IMR-90 (cell line): ENCODE results near the gene ANK3. TPM values are rescaled to one million over a fixed set of nuclear protein-coding genes. Genes with fewer than 3 reads are reported as not detected.

Experiments used
- ATAC-seq: fragments of 200-7000 bp; cut with Tn5 transposase; 2 replicates; pipeline ENCODE4 v1.9.1; 2020; ENCODE audit warnings: low read depth, mild to moderate bottlenecking, moderate library complexity
- BruUV-seq: library from RNA; stranded (reverse); fragments of 400-500 nt; replicated peaks from 2 replicates; lab custom pipeline; 2021; lab: Mats Ljungman, UMichigan
- CTCF ChIA-PET: fragments of 300-600 bp; formaldehyde crosslinking; extraction: SDS; loops from one replicate; lab custom pipeline; 2021; ENCODE audit warnings: antibody characterized with exemption; lab: Yijun Ruan, JAX
- POLR2A ChIA-PET: fragments of 300-600 bp; sonication (Branson Sonifier 250); formaldehyde crosslinking; loops from one replicate; lab custom pipeline; 2022; ENCODE audit warnings: antibody characterized with exemption; ENCODE audit not compliant: unreplicated experiment; lab: Charles Lee
- DNase-seq: peaks from one replicate; pipeline ENCODE4 v3.0.0; 2013
- H2AFZ ChIP-seq: replicated peaks from 2 replicates; pipeline ENCODE3; 2013; ENCODE audit warnings: low read length, mild to moderate bottlenecking; ENCODE audit not compliant: poor library complexity
- H2AK5ac ChIP-seq: 2 replicates; pipeline ENCODE4 v1.6.1; 2013; ENCODE audit warnings: low read depth, low read length, inconsistent platforms
- H2AK9ac ChIP-seq: replicated peaks from 2 replicates; pipeline ENCODE3; 2013; ENCODE audit warnings: mild to moderate bottlenecking, low read depth, low read length, moderate library complexity; ENCODE audit not compliant: poor library complexity
- H2BK120ac ChIP-seq: 2 replicates; pipeline ENCODE4 v1.6.1; 2013; ENCODE audit warnings: low read depth, low read length, inconsistent platforms
- H2BK15ac ChIP-seq: 3 replicates; pipeline ENCODE4 v1.6.1; 2013; ENCODE audit warnings: low read depth, low read length, inconsistent platforms
- H2BK20ac ChIP-seq: 2 replicates; pipeline ENCODE4 v1.6.1; 2013; ENCODE audit warnings: low read depth, mild to moderate bottlenecking, inconsistent platforms, low read length, moderate library complexity
- H2BK5ac ChIP-seq: 2 replicates; pipeline ENCODE4 v1.6.1; 2013; ENCODE audit warnings: mild to moderate bottlenecking, low read depth, low read length, inconsistent platforms; ENCODE audit not compliant: poor library complexity, severe bottlenecking
- H3K14ac ChIP-seq: replicated peaks from 2 replicates; pipeline ENCODE4 v1.6.1; 2013; ENCODE audit warnings: low read depth, low read length, inconsistent platforms
- H3K18ac ChIP-seq: 2 replicates; pipeline ENCODE4 v1.6.1; 2013; ENCODE audit warnings: low read depth, low read length, control low read depth
- H3K23ac ChIP-seq: 2 replicates; pipeline ENCODE4 v1.6.1; 2013; ENCODE audit warnings: low read depth, low read length, inconsistent platforms
- H3K27ac ChIP-seq: 2 replicates; pipeline ENCODE4 v1.5.1; 2013; ENCODE audit warnings: mild to moderate bottlenecking, control low read depth, low read length; ENCODE audit not compliant: insufficient read depth
- H3K27me3 ChIP-seq: 2 replicates; pipeline ENCODE4 v1.6.1; 2013; ENCODE audit warnings: low read length; ENCODE audit not compliant: control insufficient read depth, insufficient read depth
- H3K36me3 ChIP-seq: 2 replicates; pipeline ENCODE4 v1.6.1; 2013; ENCODE audit warnings: low read length, mixed read lengths; ENCODE audit not compliant: control insufficient read depth, insufficient read depth
- H3K4ac ChIP-seq: 2 replicates; pipeline ENCODE4 v1.6.1; 2013; ENCODE audit warnings: low read depth, low read length, inconsistent platforms
- H3K4me1 ChIP-seq: 2 replicates; pipeline ENCODE4 v1.6.1; 2013; ENCODE audit warnings: low read length, mixed read lengths; ENCODE audit not compliant: control insufficient read depth, insufficient read depth
- H3K4me2 ChIP-seq: 2 replicates; pipeline ENCODE4 v1.6.1; 2013; ENCODE audit warnings: low read depth, mild to moderate bottlenecking, control low read depth, low read length, moderate library complexity
- H3K4me3 ChIP-seq: 2 replicates; pipeline ENCODE4 v1.5.1; 2013; ENCODE audit warnings: low read depth, mild to moderate bottlenecking, control low read depth, low read length, moderate library complexity; ENCODE audit not compliant: insufficient read depth
- H3K56ac ChIP-seq: 2 replicates; pipeline ENCODE4 v1.6.1; 2013; ENCODE audit warnings: low read length, inconsistent platforms; ENCODE audit not compliant: insufficient read depth; ENCODE audit errors: extremely low read depth
- H3K79me1 ChIP-seq, 2 experiments: 2 replicates each; pipeline ENCODE4 v1.6.1; 2013; ENCODE audit warnings: low read length in 2 of 2, inconsistent platforms in 1 of 2, low read depth in 1 of 2
- H3K9ac ChIP-seq: 2 replicates; pipeline ENCODE4 v1.6.1; 2013; ENCODE audit warnings: low read depth, low read length, control low read depth
- H3K9me1 ChIP-seq: 2 replicates; pipeline ENCODE4 v1.6.1; 2013; ENCODE audit warnings: low read length, inconsistent platforms; ENCODE audit not compliant: insufficient read depth
- H3K9me3 ChIP-seq: 2 replicates; pipeline ENCODE4 v1.6.1; 2013; ENCODE audit warnings: low read length; ENCODE audit not compliant: control insufficient read depth, insufficient read depth
- H4K20me1 ChIP-seq: 2 replicates; pipeline ENCODE4 v1.6.1; 2013; ENCODE audit warnings: low read length, inconsistent platforms; ENCODE audit not compliant: insufficient read depth
- H4K5ac ChIP-seq: 2 replicates; pipeline ENCODE4 v1.6.1; 2013; ENCODE audit warnings: mild to moderate bottlenecking, low read depth, low read length, control low read depth
- H4K8ac ChIP-seq, 2 experiments: 2 replicates each; pipeline ENCODE4 v1.6.1; 2013; ENCODE audit warnings: low read depth in 2 of 2, low read length in 2 of 2, control low read depth in 1 of 2, inconsistent platforms in 1 of 2
- H4K91ac ChIP-seq: 2 replicates; pipeline ENCODE4 v1.6.1; 2013; ENCODE audit warnings: low read depth, low read length, inconsistent platforms; ENCODE audit not compliant: insufficient read depth
- BHLHE40 ChIP-seq: fragments of 150-350 bp; IDR thresholded peaks from 2 replicates; pipeline ENCODE4 v1.6.1; 2016; ENCODE audit warnings: mild to moderate bottlenecking, low read depth, low read length
- CEBPB ChIP-seq: IDR thresholded peaks from 2 replicates; pipeline ENCODE4 v1.6.1; 2012; ENCODE audit warnings: low read depth, low read length, improper control_type of control experiment
- CHD1 ChIP-seq: IDR thresholded peaks from 2 replicates; pipeline ENCODE4 v1.6.1; 2012; ENCODE audit warnings: low read depth, low read length, improper control_type of control experiment
- CTCF ChIP-seq: conservative IDR thresholded peaks from 2 replicates; pipeline ENCODE4 v1.5.1; 2012; ENCODE audit warnings: mild to moderate bottlenecking, low read depth, low read length, improper control_type of control experiment
- ELK1 ChIP-seq: fragments of 150-350 bp; IDR thresholded peaks from 2 replicates; pipeline ENCODE4 v1.6.1; 2016; ENCODE audit warnings: low read depth, mild to moderate bottlenecking, low read length, moderate library complexity, borderline replicate concordance
- FOS ChIP-seq: fragments of 150-350 bp; IDR thresholded peaks from 2 replicates; pipeline ENCODE4 v1.6.1; 2016; ENCODE audit warnings: low read depth, low read length
- MAFK ChIP-seq: IDR thresholded peaks from 2 replicates; pipeline ENCODE4 v1.6.1; 2012; ENCODE audit warnings: low read depth, low read length, improper control_type of control experiment
- MXI1 ChIP-seq: IDR thresholded peaks from 2 replicates; pipeline ENCODE4 v1.6.1; 2012; ENCODE audit warnings: low read depth, mild to moderate bottlenecking, low read length, moderate library complexity, borderline replicate concordance
- POLR2A ChIP-seq: IDR thresholded peaks from 2 replicates; pipeline ENCODE4 v1.6.1; 2012; ENCODE audit warnings: mild to moderate bottlenecking, low read depth, low read length
- RAD21 ChIP-seq: IDR thresholded peaks from 2 replicates; pipeline ENCODE4 v1.6.1; 2012; ENCODE audit warnings: low read length, improper control_type of control experiment
- RFX5 ChIP-seq: IDR thresholded peaks from 2 replicates; pipeline ENCODE4 v1.8.0; 2012; ENCODE audit warnings: low read depth, mild to moderate bottlenecking, low read length, moderate library complexity
- USF2 ChIP-seq: fragments of 150-350 bp; IDR thresholded peaks from 2 replicates; pipeline ENCODE4 v1.6.1; 2017; ENCODE audit warnings: mild to moderate bottlenecking, antibody characterized with exemption, low read length, low read depth
- WGBS, 2 experiments: methylation state at CpG; one replicate each; pipeline versions ENCODE4 v1.1.5 to v1.1.7; 2013; ENCODE audit warnings: missing lambda C conversion rate in 2 of 2; ENCODE audit not compliant: insufficient read length in 1 of 2; ENCODE audit errors: extremely low coverage in 2 of 2; 5-methylcytosine and 5-hydroxymethylcytosine counted together
- dilution Hi-C: fragments of 300-500 bp; cut with HindIII; formaldehyde crosslinking; loops from one replicate; pipeline ENCODE4 v1.14.3; 2018; ENCODE audit warnings: low sequenced_read_pairs; ENCODE audit not compliant: unreplicated experiment
- in situ Hi-C: fragments of 300-500 bp; cut with MboI; formaldehyde crosslinking; loops from 3 replicates; pipeline ENCODE4 v1.14.3; 2019; ENCODE audit warnings: low sequenced_read_pairs, inconsistent platforms, mixed read lengths
- intact Hi-C: fragments of 100-400 bp; cut with micrococcal nuclease; formaldehyde crosslinking; loops from 2 replicates; pipeline ENCODE4 v1.10.0; 2022
- polyA plus RNA-seq, 3 experiments: library from polyadenylated mRNA; depleted of rRNA; stranded (reverse); fragments of >200 nt; gene quantifications; 2 replicates each; pipeline ENCODE4 v1.2.3, GENCODE V29; 2012; ENCODE audit warnings: low replicate concordance in 1 of 3
- total RNA-seq: library from RNA; depleted of rRNA; stranded (reverse); fragments of >200 nt; gene quantifications from 2 replicates; pipeline ENCODE4 v1.2.3, GENCODE V29; 2012

The ANK3 gene
- total and polyA plus RNA-seq, 2 of the 4 experiments (the other 2 are of a cell fraction), result 0.63 to 1.8 TPM

- BruUV-seq, result no TSS peak
Measured at GRCh38 chr10:60380781-60381180, 8.9 kb downstream of the ANK3 start.

More at GRCh38 chr10:60380781-60381180, 8.9 kb downstream of the ANK3 start:
- H2BK15ac ChIP-seq, result no peak overlapping the region; the same call in 2 of the 3 replicates
- H3K9me1 ChIP-seq, result peaks cover 8% of the 10 kb centered on the region; the same call in 1 of the 2 replicates
- H4K20me1 ChIP-seq, result no peaks in the 10 kb centered on the region
- no peak overlapping the region for H3K27ac ChIP-seq
- peaks cover 11% of the 10 kb centered on the region for H3K4me1 ChIP-seq
- H3K4me2 ChIP-seq, result no peak overlapping the region
- H4K91ac ChIP-seq, result no peak overlapping the region
- no peaks in the 10 kb centered on the region for H3K36me3 ChIP-seq
- CTCF ChIA-PET, result no interaction called here
- DNase-seq (no peak), ATAC-seq (no peak)
- no peak overlapping the region for H3K14ac ChIP-seq
- no peaks in the 10 kb centered on the region for H3K9me3 ChIP-seq
- H3K27me3 ChIP-seq, result no peaks in the 10 kb centered on the region
- no peaks in the 10 kb centered on the region for H3K79me1 ChIP-seq
- H3K56ac ChIP-seq, result no peak overlapping the region
- no peak overlapping the region for H3K4me3 ChIP-seq
- no peak overlapping the region for H2AK5ac ChIP-seq
- H3K9ac ChIP-seq, result no peak overlapping the region
- 86% methylated on average over 1 of the region's 5 CpGs; no CpG with 5 or more reads in 1 of the 2 experiments for WGBS, 2 experiments
- no peak overlapping the region for H2AK9ac ChIP-seq
- TF ChIP-seq MAFK, result no peak
- no peak for TF ChIP-seq CTCF
- TF ChIP-seq POLR2A, result no peak
- no peak for TF ChIP-seq FOS
- TF ChIP-seq USF2, result no peak
- TF ChIP-seq RAD21, result no peak
- TF ChIP-seq CEBPB, result no peak
- no peak for TF ChIP-seq BHLHE40
- TF ChIP-seq ELK1, result no peak
- no peak for TF ChIP-seq MXI1
- no peak for TF ChIP-seq CHD1
- TF ChIP-seq RFX5, result no peak
- dilution Hi-C loops (no loop called here), in situ Hi-C loops (no loop called here), intact Hi-C loops (loop anchor here (5.0 kb wide), 1 partner anchor 47 kb away; no protein-coding TSS in a partner anchor)
- no peak overlapping the region for H2BK20ac ChIP-seq
- POLR2A ChIA-PET, result no interaction called here
- H3K18ac ChIP-seq, result no peak overlapping the region
- no peak overlapping the region for H2BK5ac ChIP-seq
- H3K23ac ChIP-seq, result no peak overlapping the region
- no peak overlapping the region for H2BK120ac ChIP-seq
- no peak overlapping the region for H3K4ac ChIP-seq
- no peak overlapping the region for H4K5ac ChIP-seq
- no peak overlapping the region for H2AFZ ChIP-seq
- H4K8ac ChIP-seq, result no peak overlapping the region
